CD14-positive monocyte (primary cell): ENCODE results near the gene PGM2L1. TPM values are rescaled to one million over a fixed set of nuclear protein-coding genes. Genes with fewer than 3 reads are reported as not detected.

Experiments
- DNase-seq, 3 donors: peaks; one replicate each; pipeline ENCODE4 v3.0.0-alpha.2; 2011 to 2022
- H2AFZ ChIP-seq: 2 replicates; pipeline ENCODE4 v1.6.0; 2012; ENCODE audit warnings: mild to moderate bottlenecking, low read depth, low read length, inconsistent platforms; ENCODE audit not compliant: insufficient read depth, poor library complexity, severe bottlenecking
- H3K27ac ChIP-seq, 2 donors: 1 replicate in 1 of 2; 2 replicates in 1 of 2; pipeline ENCODE4 v1.5.1; 2012 to 2013; ENCODE audit warnings: low read length in 2 of 2, control low read depth in 1 of 2, inconsistent platforms in 1 of 2, low read depth in 1 of 2, mild to moderate bottlenecking in 1 of 2
- H3K27me3 ChIP-seq, 2 donors: one replicate each; pipeline versions ENCODE4 v1.6.0 to v1.6.1; 2011 to 2013; ENCODE audit warnings: low read length in 2 of 2; ENCODE audit not compliant: control insufficient read depth in 2 of 2, insufficient read depth in 2 of 2
- H3K36me3 ChIP-seq, 2 donors: replicated peaks in 1 of 2; 1 replicate in 1 of 2; 2 replicates in 1 of 2; pipeline versions ENCODE4 v1.5.1 to v1.6.1; 2012 to 2013; ENCODE audit warnings: low read length in 2 of 2, control low read depth in 1 of 2, inconsistent platforms in 1 of 2, mild to moderate bottlenecking in 1 of 2; ENCODE audit not compliant: insufficient read depth in 2 of 2, control insufficient read depth in 1 of 2
- H3K4me1 ChIP-seq, 2 donors: 1 replicate in 1 of 2; 2 replicates in 1 of 2; pipeline versions ENCODE4 v1.5.1 to v1.6.1; 2012 to 2013; ENCODE audit warnings: low read length in 2 of 2, control low read depth in 1 of 2, inconsistent platforms in 1 of 2, mild to moderate bottlenecking in 1 of 2, moderate library complexity in 1 of 2; ENCODE audit not compliant: insufficient read depth in 2 of 2, control insufficient read depth in 1 of 2
- H3K4me2 ChIP-seq: replicated peaks from 2 replicates; pipeline ENCODE3; 2012; ENCODE audit warnings: low read length, moderate library complexity, mild to moderate bottlenecking; ENCODE audit not compliant: poor library complexity, severe bottlenecking; ENCODE audit errors: extremely low read depth
- H3K4me3 ChIP-seq, 3 experiments: fragments of 200-600 bp in 1 of 3; sonication (generic) in 1 of 3; replicated peaks in 1 of 3; 1 replicate in 2 of 3; 2 replicates in 1 of 3; pipeline ENCODE4 v1.5.1; 2011 to 2013; ENCODE audit warnings: low read length in 3 of 3, mild to moderate bottlenecking in 3 of 3, control low read depth in 2 of 3, low read depth in 2 of 3, inconsistent platforms in 1 of 3, moderate library complexity in 1 of 3
- H3K79me2 ChIP-seq: 2 replicates; pipeline ENCODE4 v1.6.0; 2012; ENCODE audit warnings: mild to moderate bottlenecking, control low read depth, inconsistent platforms, low read length, moderate library complexity; ENCODE audit not compliant: insufficient read depth
- H3K9ac ChIP-seq: 2 replicates; pipeline ENCODE4 v1.6.0; 2017; ENCODE audit warnings: low read length, mild to moderate bottlenecking; ENCODE audit not compliant: insufficient read depth, poor library complexity, severe bottlenecking
- H3K9me3 ChIP-seq, 2 donors: replicated peaks in 1 of 2; 1 replicate in 1 of 2; 2 replicates in 1 of 2; pipeline versions ENCODE4 v1.5.1 to v1.6.1; 2012 to 2013; ENCODE audit warnings: low read length in 2 of 2, control low read depth in 1 of 2; ENCODE audit not compliant: control insufficient read depth in 1 of 2, insufficient read depth in 1 of 2
- H4K20me1 ChIP-seq: 2 replicates; pipeline ENCODE4 v1.6.0; 2012; ENCODE audit warnings: mild to moderate bottlenecking, low read length, control low read depth, moderate library complexity; ENCODE audit not compliant: insufficient read depth
- H3K27ac Mint-ChIP-seq, 7 donors: one replicate each; pipeline ENCODE4 v1.8.0; 2020; ENCODE audit warnings: mild to moderate bottlenecking in 7 of 7, mixed read lengths in 7 of 7, moderate library complexity in 6 of 7, inconsistent platforms in 2 of 7
- H3K27me3 Mint-ChIP-seq, 3 donors: one replicate each; pipeline ENCODE4 v1.8.0; 2021 to 2022; ENCODE audit warnings: low read depth in 3 of 3, mild to moderate bottlenecking in 3 of 3, mixed read lengths in 3 of 3, moderate library complexity in 3 of 3, inconsistent platforms in 1 of 3
- H3K36me3 Mint-ChIP-seq, 2 donors: one replicate each; pipeline ENCODE4 v1.8.0; 2020; ENCODE audit warnings: mixed read lengths in 2 of 2, inconsistent platforms in 1 of 2, mild to moderate bottlenecking in 1 of 2
- H3K4me1 Mint-ChIP-seq: one replicate; pipeline ENCODE4 v1.8.0; 2020; ENCODE audit warnings: mild to moderate bottlenecking, mixed read lengths
- H3K4me3 Mint-ChIP-seq, 2 donors: one replicate each; pipeline ENCODE4 v1.8.0; 2020; ENCODE audit warnings: mild to moderate bottlenecking in 2 of 2, mixed read lengths in 2 of 2, moderate library complexity in 1 of 2
- H3K9me3 Mint-ChIP-seq, 7 donors: one replicate each; pipeline ENCODE4 v1.8.0; 2020 to 2022; ENCODE audit warnings: mixed read lengths in 7 of 7, mild to moderate bottlenecking in 6 of 7, moderate library complexity in 6 of 7, inconsistent platforms in 2 of 7
- WGBS: methylation state at CpG from one replicate; pipeline ENCODE4 v1.1.5; 2013; ENCODE audit warnings: missing lambda C conversion rate; ENCODE audit not compliant: insufficient coverage; 5-methylcytosine and 5-hydroxymethylcytosine counted together
- intact Hi-C, 2 donors: fragments of 100-400 bp; cut with micrococcal nuclease; formaldehyde crosslinking; loops; one replicate each; pipeline versions ENCODE4 v1.15.0 to v1.15.1; 2023
- polyA plus RNA-seq, 3 donors: library from polyadenylated mRNA; depleted of rRNA in 1 of 3; unstranded in 2 of 3; stranded (reverse) in 1 of 3; fragments of 300-500 nt in 2 of 3; fragments of >200 nt in 1 of 3; fragmentation: Illumina TruSeq in 2 of 3; gene quantifications; 1 replicate in 2 of 3; 2 replicates in 1 of 3; pipeline ENCODE4 v1.2.3, GENCODE V29; 2012 to 2021
- TF ChIP-seq, protein P1 (sequence below): fragments of 200-600 bp; IDR thresholded peaks from one replicate; pipeline ENCODE4 v1.8.0; 2022; ENCODE audit warnings: antibody characterized with exemption, mild to moderate bottlenecking

The PGM2L1 gene
- polyA plus RNA-seq, 3 donors = 0.25 to 0.81 (median 0.62) TPM

DNA sequence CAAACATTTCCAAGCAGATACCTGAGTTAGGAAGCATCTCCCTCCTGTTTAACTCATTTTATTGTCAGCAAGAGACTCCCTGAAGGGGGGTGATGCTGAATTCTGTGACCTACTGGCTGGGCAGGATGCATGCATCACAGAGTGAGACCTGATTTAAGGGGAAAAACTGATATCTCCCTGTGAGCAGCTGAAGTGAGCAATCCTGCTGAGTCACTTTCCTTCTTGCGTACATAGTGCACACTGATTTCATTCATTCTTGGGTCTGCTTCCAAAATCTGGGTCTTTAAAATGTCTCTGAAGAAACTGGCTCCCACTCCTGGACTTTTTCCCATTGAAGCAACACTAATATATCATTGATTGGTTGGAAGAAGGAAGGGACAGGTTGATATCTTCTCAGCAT is 110.1 kb downstream of the PGM2L1 start:
- Histone ChIP-seq H3K27ac (no peak overlapping the region), H3K4me3 (no peak overlapping the region), H3K4me1 (no peaks in the 10 kb centered on the region), H3K9ac (no peak overlapping the region), H4K20me1 (no peaks in the 10 kb centered on the region), H3K27me3 (no peaks in the 10 kb centered on the region), H3K9me3 (no peaks in the 10 kb centered on the region), H3K36me3 (no peaks in the 10 kb centered on the region), H3K79me2 (no peaks in the 10 kb centered on the region), H3K4me2 (no peak overlapping the region), H2AFZ (no peak overlapping the region)
- H3K9me3 Mint-ChIP-seq = peaks cover 0 to 2% (median 0%) of the 10 kb centered on the region in 7 donors
- H3K36me3 Mint-ChIP-seq = no peaks in the 10 kb centered on the region
- intact Hi-C loops = no loop called here
- TF ChIP-seq, protein P1, sequence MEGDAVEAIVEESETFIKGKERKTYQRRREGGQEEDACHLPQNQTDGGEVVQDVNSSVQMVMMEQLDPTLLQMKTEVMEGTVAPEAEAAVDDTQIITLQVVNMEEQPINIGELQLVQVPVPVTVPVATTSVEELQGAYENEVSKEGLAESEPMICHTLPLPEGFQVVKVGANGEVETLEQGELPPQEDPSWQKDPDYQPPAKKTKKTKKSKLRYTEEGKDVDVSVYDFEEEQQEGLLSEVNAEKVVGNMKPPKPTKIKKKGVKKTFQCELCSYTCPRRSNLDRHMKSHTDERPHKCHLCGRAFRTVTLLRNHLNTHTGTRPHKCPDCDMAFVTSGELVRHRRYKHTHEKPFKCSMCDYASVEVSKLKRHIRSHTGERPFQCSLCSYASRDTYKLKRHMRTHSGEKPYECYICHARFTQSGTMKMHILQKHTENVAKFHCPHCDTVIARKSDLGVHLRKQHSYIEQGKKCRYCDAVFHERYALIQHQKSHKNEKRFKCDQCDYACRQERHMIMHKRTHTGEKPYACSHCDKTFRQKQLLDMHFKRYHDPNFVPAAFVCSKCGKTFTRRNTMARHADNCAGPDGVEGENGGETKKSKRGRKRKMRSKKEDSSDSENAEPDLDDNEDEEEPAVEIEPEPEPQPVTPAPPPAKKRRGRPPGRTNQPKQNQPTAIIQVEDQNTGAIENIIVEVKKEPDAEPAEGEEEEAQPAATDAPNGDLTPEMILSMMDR = no peak
- DNase-seq = peak in 1 of 3 donors; percentile 13
- H3K4me1 Mint-ChIP-seq = no peaks in the 10 kb centered on the region
- H3K4me3 Mint-ChIP-seq = no peak overlapping the region
- peaks cover 2 to 8% (median 5%) of the 10 kb centered on the region in 3 donors for H3K27me3 Mint-ChIP-seq
- H3K27ac Mint-ChIP-seq = peak overlapping the region in 1 of 7 donors; percentile 53
- no CpG with 5 or more reads among the region's 1 CpG for WGBS

- no peaks in the 10 kb centered on the region for H3K36me3 Mint-ChIP-seq
- no peaks in the 10 kb centered on the region for H3K79me2 ChIP-seq
- no peak overlapping the region for H3K27ac ChIP-seq
- H3K27me3 Mint-ChIP-seq = peaks cover 2 to 4% (median 3%) of the 10 kb centered on the region in 3 donors
- WGBS = no CpG with 5 or more reads among the region's 2 CpGs
- H3K36me3 ChIP-seq = no peaks in the 10 kb centered on the region
- no peaks in the 10 kb centered on the region for H4K20me1 ChIP-seq
- H3K4me1 Mint-ChIP-seq = no peaks in the 10 kb centered on the region
- no peaks in the 10 kb centered on the region for H3K4me1 ChIP-seq
- no peak overlapping the region for H3K27ac Mint-ChIP-seq
- TF ChIP-seq, protein P1 = no peak
- no peaks in the 10 kb centered on the region for H3K9me3 Mint-ChIP-seq
- intact Hi-C loops = no loop called here
- no peak overlapping the region for H3K4me3 Mint-ChIP-seq
- no peak for DNase-seq
- no peak overlapping the region for H2AFZ ChIP-seq
- H3K9me3 ChIP-seq = no peaks in the 10 kb centered on the region
- H3K4me3 ChIP-seq = no peak overlapping the region
- H3K9ac ChIP-seq = no peak overlapping the region
- H3K27me3 ChIP-seq = no peaks in the 10 kb centered on the region
- no peak overlapping the region for H3K4me2 ChIP-seq
Observed at GRCh38 chr11:74284466-74284865, 113.8 kb downstream of the PGM2L1 start.
